ENCODE measurements around the gene PSPN. TPM values are rescaled to one million over a fixed set of nuclear protein-coding genes. Genes with fewer than 3 reads are reported as not detected.

Gene PSPN
- total and polyA plus RNA-seq, 2 of the 13 experiments (the other 11 are each of a cell fraction or from before 2014, with no cell fraction given): 0.69 to 1.1 TPM

GRCh38 chr19:6384381-6384780 lies 8.6 kb upstream of the PSPN start (continued):
- no peak for TF ChIP-seq RERE (CRISPR knock-in tag; IDR thresholded peaks at IDR 0.05; ENCODE audit: low read depth)
- no peak for TF ChIP-seq ZNF589 (CRISPR knock-in tag; conservative IDR thresholded peaks at IDR 0.05)
- TF ChIP-seq ZNF670 (CRISPR knock-in tag; IDR thresholded peaks at IDR 0.05; ENCODE audit: borderline replicate concordance): no peak
- no peak for TF ChIP-seq CBFB (CRISPR knock-in tag; IDR thresholded peaks at IDR 0.05)
- no peak for TF ChIP-seq ZNF710 (CRISPR knock-in tag; IDR thresholded peaks at IDR 0.05; ENCODE audit: borderline replicate concordance)

- ChIA-PET CTCF (ENCODE audit: low intra/inter-chr PET ratio, low total read pairs) (no interaction called here), POLR2A (interaction anchor here (1.2 kb wide), 1 partner anchor 19 kb away, joined by 3 read pairs; no protein-coding TSS in a partner anchor)
- peaks cover 3% of the 10 kb centered on the region; the same call in 1 of the 2 replicates for H4K20me1 ChIP-seq (ENCODE audit: insufficient read depth, low read length)
- DNase-seq (ENCODE audit: low spot score) (no peak), ATAC-seq (no peak), FAIRE-seq (no peak)
- H3K79me2 ChIP-seq (ENCODE audit: insufficient read depth, low read length): no peaks in the 10 kb centered on the region
- no peak overlapping the region for H3K4me3 ChIP-seq (replicated peaks in 1 of 3; ENCODE audit: insufficient read depth in 1 of 3, low read depth in 2 of 3, low read length in 3 of 3)
- H3K27ac ChIP-seq (ENCODE audit: extremely low read length, insufficient read depth, low read length): no peak overlapping the region
- 100% methylated on average over 18 of the region's 19 CpGs for WGBS (ENCODE audit: low lambda C conversion rate)
- H2AFZ ChIP-seq (ENCODE audit: low read length): no peak overlapping the region
- H3K4me1 ChIP-seq (ENCODE audit: insufficient read depth, low read length): no peaks in the 10 kb centered on the region
- peaks cover 24 to 64% of the 10 kb centered on the region in 2 experiments for H3K36me3 ChIP-seq (replicated peaks in 1 of 2; ENCODE audit: control insufficient read depth in 1 of 2, insufficient read depth in 2 of 2, low read length in 2 of 2)
- H3K9ac ChIP-seq (ENCODE audit: insufficient read depth, low read depth, low read length): no peak overlapping the region
- BruUV-seq (replicated peaks): no TSS peak
- in situ Hi-C loops (cut with HindIII; ENCODE audit: extremely low pct_ligation_motif_present, low pct_unique_long_range_greater_than_20kb): no loop called here
- intact Hi-C loops (cut with micrococcal nuclease; ENCODE audit: unreplicated experiment): no loop called here
- H3K9me3 ChIP-seq (ENCODE audit: low read length): no peaks in the 10 kb centered on the region
- no peaks in the 10 kb centered on the region for H3K27me3 ChIP-seq (ENCODE audit: control insufficient read depth in 1 of 2, insufficient read depth in 2 of 2, low read length in 2 of 2)
- no peak overlapping the region for H3K4me2 ChIP-seq (ENCODE audit: low read depth, low read length)
- no peak for TF ChIP-seq NFAT5 (CRISPR knock-in tag; IDR thresholded peaks at IDR 0.05)
- no peak for TF ChIP-seq ZNF768 (CRISPR knock-in tag; IDR thresholded peaks at IDR 0.05)
Measured at GRCh38 chr19:6383188-6383587, 7.5 kb upstream of the PSPN start.

Data from HepG2 (cell line).